HepG2 (cell line): ENCODE data around the gene TRNP1. TPM values are rescaled to one million over a fixed set of nuclear protein-coding genes. Genes with fewer than 3 reads are reported as not detected.

Experiments
- ATAC-seq: fragments of 200-7000 bp; cut with Tn5 transposase; 3 replicates; pipeline ENCODE4 v1.9.1; 2020; ENCODE audit warnings: mild to moderate bottlenecking, moderate library complexity
- BruUV-seq: library from RNA; stranded (reverse); fragments of 400-500 nt; replicated peaks from 2 replicates; lab custom pipeline; 2021; lab: Mats Ljungman, UMichigan
- CTCF ChIA-PET: fragments of 300-600 bp; formaldehyde crosslinking; extraction: SDS; loops from one replicate; lab custom pipeline; 2021; ENCODE audit warnings: low total read pairs, inconsistent platforms, low intra/inter-chr PET ratio; lab: Yijun Ruan, JAX
- POLR2A ChIA-PET: fragments of 350-600 bp; sonication (Branson Sonifier 250); formaldehyde crosslinking; loops from one replicate; lab custom pipeline; 2020; ENCODE audit warnings: antibody characterized with exemption, inconsistent platforms; lab: Yijun Ruan, JAX
- DNase-seq: peaks from one replicate; pipeline ENCODE4 v3.0.0-alpha.2; 2015; ENCODE audit warnings: low spot score
- FAIRE-seq: peaks from 3 replicates; lab custom pipeline; 2011; peaks lifted over from hg19 to GRCh38; lab: Jason Lieb, UNC
- H2AFZ ChIP-seq: one replicate; pipeline ENCODE4 v1.6.1; 2011; ENCODE audit warnings: low read length, inconsistent platforms
- H3K27ac ChIP-seq: fragments of 300-600 bp; 3 replicates; pipeline ENCODE4 v1.8.0; 2011; ENCODE audit warnings: mixed run types, mild to moderate bottlenecking, mixed read lengths, low read length, inconsistent platforms; ENCODE audit not compliant: insufficient read depth; ENCODE audit errors: extremely low read length
- H3K27me3 ChIP-seq, 2 experiments: fragments of 200-600 bp in 1 of 2; 2 replicates in 1 of 2; 3 replicates in 1 of 2; pipeline versions ENCODE4 v1.6.0 to v1.8.0; 2011; ENCODE audit warnings: low read length in 2 of 2, mild to moderate bottlenecking in 2 of 2, moderate library complexity in 2 of 2, inconsistent platforms in 1 of 2; ENCODE audit not compliant: insufficient read depth in 2 of 2, control insufficient read depth in 1 of 2
- H3K36me3 ChIP-seq, 2 experiments: fragments of 200-600 bp in 1 of 2; replicated peaks in 1 of 2; 2 replicates in 1 of 2; 3 replicates in 1 of 2; pipeline versions ENCODE4 v1.5.1 to v1.8.0; 2011; ENCODE audit warnings: low read length in 2 of 2, inconsistent platforms in 1 of 2; ENCODE audit not compliant: insufficient read depth in 2 of 2, control insufficient read depth in 1 of 2
- H3K4me1 ChIP-seq: 2 replicates; pipeline ENCODE4 v1.5.1; 2012; ENCODE audit warnings: low read length, inconsistent platforms; ENCODE audit not compliant: insufficient read depth
- H3K4me2 ChIP-seq: 2 replicates; pipeline ENCODE4 v1.6.0; 2011; ENCODE audit warnings: low read depth, low read length, inconsistent platforms
- H3K4me3 ChIP-seq, 3 experiments: fragments of 200-600 bp in 1 of 3; sonication (generic), shearing (Covaris generic) in 1 of 3; replicated peaks in 1 of 3; 2 replicates each; pipeline ENCODE4 v1.5.1; 2011 to 2016; ENCODE audit warnings: low read length in 3 of 3, inconsistent platforms in 2 of 3, low read depth in 2 of 3, mild to moderate bottlenecking in 2 of 3, control low read depth in 1 of 3, mixed read lengths in 1 of 3; ENCODE audit not compliant: insufficient read depth in 1 of 3
- H3K79me2 ChIP-seq: one replicate; pipeline ENCODE4 v1.6.1; 2011; ENCODE audit warnings: low read length, inconsistent platforms; ENCODE audit not compliant: insufficient read depth
- H3K9ac ChIP-seq: 2 replicates; pipeline ENCODE4 v1.6.0; 2011; ENCODE audit warnings: mild to moderate bottlenecking, low read depth, low read length, inconsistent platforms; ENCODE audit not compliant: insufficient read depth
- H3K9me3 ChIP-seq: 2 replicates; pipeline ENCODE4 v1.5.1; 2012; ENCODE audit warnings: mild to moderate bottlenecking, low read length
- H4K20me1 ChIP-seq: 2 replicates; pipeline ENCODE4 v1.6.0; 2011; ENCODE audit warnings: inconsistent platforms, mild to moderate bottlenecking, low read length, moderate library complexity; ENCODE audit not compliant: insufficient read depth
- ADNP ChIP-seq: sonication (generic); formaldehyde crosslinking; IDR thresholded peaks from 2 replicates; pipeline ENCODE4 v1.4.0; 2020; ENCODE audit warnings: missing genetic modification reagents
- BCL6 ChIP-seq: IDR thresholded peaks from 2 replicates; pipeline ENCODE4 v1.6.1; 2016; ENCODE audit warnings: missing genetic modification reagents, missing compliant biosample characterization
- CAMTA2 ChIP-seq: sonication (generic); formaldehyde crosslinking; IDR thresholded peaks from 2 replicates; pipeline ENCODE4 v1.4.0; 2020; ENCODE audit warnings: mild to moderate bottlenecking, missing genetic modification reagents, borderline replicate concordance
- ELF3 ChIP-seq: IDR thresholded peaks from 2 replicates; pipeline ENCODE4 v1.6.1; 2016; ENCODE audit warnings: missing genetic modification reagents, missing compliant biosample characterization
- FOXA3 ChIP-seq: IDR thresholded peaks from 2 replicates; pipeline ENCODE4 v1.6.1; 2016; ENCODE audit warnings: missing genetic modification reagents, missing compliant biosample characterization
- GATA4 ChIP-seq: sonication (generic); IDR thresholded peaks from 2 replicates; pipeline ENCODE4 v1.6.1; 2016; ENCODE audit warnings: antibody characterized with exemption, low read depth, borderline replicate concordance
- HMG20A ChIP-seq: IDR thresholded peaks from 2 replicates; pipeline ENCODE4 v1.6.1; 2016; ENCODE audit warnings: borderline replicate concordance
- HNRNPLL ChIP-seq: fragments of 200-400 bp; formaldehyde crosslinking; IDR thresholded peaks from 2 replicates; pipeline ENCODE4 v1.6.1; 2017; ENCODE audit warnings: mild to moderate bottlenecking, low read depth, low read length; ENCODE audit not compliant: poor library complexity, severe bottlenecking
- KDM5B ChIP-seq: sonication (generic); formaldehyde crosslinking; IDR thresholded peaks from 2 replicates; pipeline ENCODE4 v1.4.0; 2020; ENCODE audit warnings: missing genetic modification reagents, mild to moderate bottlenecking, borderline replicate concordance
- KLF15 ChIP-seq: sonication (generic); formaldehyde crosslinking; IDR thresholded peaks from 2 replicates; pipeline ENCODE4 v1.8.1; 2023; ENCODE audit warnings: borderline replicate concordance, mild to moderate bottlenecking, inconsistent platforms, missing genetic modification reagents, mixed read lengths
- MAFG ChIP-seq: sonication (generic); formaldehyde crosslinking; IDR thresholded peaks from 2 replicates; pipeline ENCODE4 v1.5.1; 2020; ENCODE audit warnings: mild to moderate bottlenecking, missing genetic modification reagents
- NCOR1 ChIP-seq: fragments of 200-600 bp; sonication (generic); IDR thresholded peaks from 2 replicates; pipeline ENCODE4 v1.7.0; 2017; ENCODE audit warnings: antibody characterized with exemption, low read length, borderline replicate concordance
- PTBP1 ChIP-seq: fragments of 200-400 bp; formaldehyde crosslinking; IDR thresholded peaks from 2 replicates; pipeline ENCODE4 v1.6.1; 2018; ENCODE audit warnings: low read length, low read depth; ENCODE audit not compliant: poor library complexity, severe bottlenecking
- RARA ChIP-seq: IDR thresholded peaks from 2 replicates; pipeline ENCODE4 v1.6.1; 2016; ENCODE audit warnings: missing genetic modification reagents, missing compliant biosample characterization
- RXRB ChIP-seq: IDR thresholded peaks from 2 replicates; pipeline ENCODE4 v1.6.1; 2016; ENCODE audit warnings: borderline replicate concordance, missing genetic modification reagents, missing compliant biosample characterization
- SNAPC2 ChIP-seq: sonication (generic); formaldehyde crosslinking; IDR thresholded peaks from 2 replicates; pipeline ENCODE4 v1.8.1; 2022; ENCODE audit warnings: mild to moderate bottlenecking, missing genetic modification reagents
- YEATS2 ChIP-seq: sonication (generic); formaldehyde crosslinking; IDR thresholded peaks from 2 replicates; pipeline ENCODE4 v1.4.0; 2020; ENCODE audit warnings: missing genetic modification reagents, borderline replicate concordance
- ZFP41 ChIP-seq: sonication (generic); formaldehyde crosslinking; IDR thresholded peaks from 2 replicates; pipeline ENCODE4 v1.4.0; 2020; ENCODE audit warnings: mild to moderate bottlenecking, missing genetic modification reagents, borderline replicate concordance
- ZGPAT ChIP-seq: IDR thresholded peaks from 2 replicates; pipeline ENCODE4 v1.6.1; 2016; ENCODE audit warnings: mild to moderate bottlenecking
- ZNF230 ChIP-seq: sonication (generic); formaldehyde crosslinking; IDR thresholded peaks from 2 replicates; pipeline ENCODE4 v1.4.0; 2020; ENCODE audit warnings: mild to moderate bottlenecking, missing genetic modification reagents
- ZNF720 ChIP-seq: sonication (generic); formaldehyde crosslinking; IDR thresholded peaks from 2 replicates; pipeline ENCODE4 v1.4.0; 2020; ENCODE audit warnings: missing genetic modification reagents
- ZNF747 ChIP-seq: sonication (generic); formaldehyde crosslinking; IDR thresholded peaks from 2 replicates; pipeline ENCODE4 v1.8.1; 2023; ENCODE audit warnings: missing genetic modification reagents, mild to moderate bottlenecking, borderline replicate concordance
- ZSCAN21 ChIP-seq: sonication (generic); formaldehyde crosslinking; IDR thresholded peaks from 2 replicates; pipeline ENCODE4 v1.8.0; 2022; ENCODE audit warnings: mild to moderate bottlenecking, missing genetic modification reagents, moderate library complexity, borderline replicate concordance
- WGBS: methylation state at CpG from one replicate; pipeline ENCODE4 v1.1.6; 2017; ENCODE audit warnings: low lambda C conversion rate; 5-methylcytosine and 5-hydroxymethylcytosine counted together
- in situ Hi-C: cut with HindIII; loops from 2 replicates; pipeline ENCODE4 v1.10.0; 2017; ENCODE audit warnings: low pct_unique_long_range_greater_than_20kb; ENCODE audit not compliant: extremely low pct_ligation_motif_present
- intact Hi-C: fragments of 100-400 bp; cut with micrococcal nuclease; formaldehyde crosslinking; loops from one replicate; pipeline ENCODE4 v1.10.0; 2022; ENCODE audit not compliant: unreplicated experiment
- polyA plus RNA-seq, 8 experiments: library from polyadenylated mRNA; depleted of rRNA in 3 of 8; stranded (reverse) in 7 of 8; unstranded in 1 of 8; fragments of >200 nt; fragmentation: Illumina TruSeq in 4 of 8; extraction: Trizol in 4 of 8; gene quantifications; 2 replicates each; pipeline versions ENCODE4 v1.2.1 to v1.2.3, GENCODE V29; 2011 to 2016; ENCODE audit warnings: low read depth in 4 of 8, missing spikeins in 1 of 8, mixed read lengths in 1 of 8; ENCODE audit not compliant: insufficient read depth in 1 of 8
- total RNA-seq, 5 experiments: library from RNA; depleted of rRNA; stranded (reverse); fragments of >200 nt; fragmentation: Illumina TruSeq; extraction: Trizol; gene quantifications; 2 replicates each; pipeline ENCODE4 v1.2.3, GENCODE V29; 2016; ENCODE audit warnings: low read depth in 1 of 5
- TF ChIP-seq, protein P1 (sequence below): sonication (generic); formaldehyde crosslinking; IDR thresholded peaks from 2 replicates; pipeline ENCODE4 v1.5.1; 2020; ENCODE audit warnings: missing genetic modification reagents, mild to moderate bottlenecking, borderline replicate concordance

TRNP1 gene
- total and polyA plus RNA-seq, 2 of the 13 experiments (the other 11 are each of a cell fraction or from before 2014, with no cell fraction given), result 42.0 to 158 TPM

DNA sequence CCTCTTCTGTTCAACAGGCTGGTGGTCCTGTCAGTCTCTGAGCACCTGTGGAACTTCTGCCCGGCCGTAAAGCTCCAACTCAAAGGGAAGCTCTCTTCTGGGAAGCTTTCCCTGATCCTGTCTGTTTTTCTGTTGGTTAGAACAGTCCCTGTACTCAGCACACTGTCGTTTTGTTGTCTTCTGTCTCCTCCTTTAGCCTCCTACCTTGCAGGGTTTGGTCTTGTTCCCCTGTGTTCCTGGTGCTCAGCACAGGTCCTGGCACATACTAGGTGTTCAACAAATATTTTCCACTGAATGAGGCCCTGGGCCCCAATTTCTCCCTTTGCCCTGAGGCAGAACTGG, 32.9 kb upstream of the TRNP1 start:
- no peak for FAIRE-seq
- no TSS peak for BruUV-seq
- Histone ChIP-seq H2AFZ (no peak overlapping the region), H3K36me3 (no peaks in the 10 kb centered on the region), H3K27me3 (no peaks in the 10 kb centered on the region; a peak in 1 of 5 replicates), H3K4me3 (peak overlapping the region; percentile 82 to 93 (median 88); a peak in 5 of 6 replicates), H3K27ac (no peak overlapping the region), H4K20me1 (no peaks in the 10 kb centered on the region), H3K79me2 (no peaks in the 10 kb centered on the region), H3K4me2 (peak overlapping the region; percentile 76), H3K4me1 (peaks cover 72% of the 10 kb centered on the region), H3K9ac (peak overlapping the region; percentile 79; the same call in 1 of the 2 replicates), H3K9me3 (no peaks in the 10 kb centered on the region)
- CTCF ChIA-PET, result no interaction called here
- intact Hi-C loops (loop anchor here (10.0 kb wide), 2 partner anchors 84 to 134 kb away; no protein-coding TSS in a partner anchor), in situ Hi-C loops (loop anchor here (5.0 kb wide), 1 partner anchor 37 kb away; no protein-coding TSS in a partner anchor)
- POLR2A ChIA-PET, result interaction anchor here (1.0 to 5.3 kb wide), 11 partner anchors 10 to 96 kb away, joined by 3 to 63 read pairs (median 5); partner anchors contain the start of genes GPATCH3, GPN2, NR0B2 and TRNP1
- 2% methylated on average over 3 of the region's 3 CpGs for WGBS
- DNase-seq, result no peak
- ATAC-seq, result peak; percentile 53
- TF ChIP-seq NCOR1 (no peak), HMG20A (CRISPR knock-in tag) (no peak), CAMTA2 (CRISPR knock-in tag) (no peak), PTBP1 (no peak), BCL6 (CRISPR knock-in tag) (0 out of 2 replicates have a peak, but pooled peaks have one; percentile 5), ADNP (no peak), MAFG (CRISPR knock-in tag) (no peak), ZNF230 (CRISPR knock-in tag) (no peak), ZSCAN21 (CRISPR knock-in tag) (0 out of 2 replicates have a peak, but pooled peaks have one; percentile 22), ZGPAT (CRISPR knock-in tag) (0 out of 2 replicates have a peak, but pooled peaks have one; percentile 8), RARA (CRISPR knock-in tag) (0 out of 2 replicates have a peak, but pooled peaks have one; percentile 2), ZFP41 (CRISPR knock-in tag) (0 out of 2 replicates have a peak, but pooled peaks have one; percentile 20), ZNF720 (no peak), YEATS2 (no peak), KLF15 (CRISPR knock-in tag) (no peak), ELF3 (CRISPR knock-in tag) (no peak), HNRNPLL (no peak), FOXA3 (no peak), GATA4 (no peak), KDM5B (CRISPR knock-in tag) (no peak), ZNF747 (0 out of 2 replicates have a peak, but pooled peaks have one; percentile 36), RXRB (CRISPR knock-in tag) (0 out of 2 replicates have a peak, but pooled peaks have one; percentile 1), SNAPC2 (CRISPR knock-in tag) (no peak)
- TF ChIP-seq, protein P1, sequence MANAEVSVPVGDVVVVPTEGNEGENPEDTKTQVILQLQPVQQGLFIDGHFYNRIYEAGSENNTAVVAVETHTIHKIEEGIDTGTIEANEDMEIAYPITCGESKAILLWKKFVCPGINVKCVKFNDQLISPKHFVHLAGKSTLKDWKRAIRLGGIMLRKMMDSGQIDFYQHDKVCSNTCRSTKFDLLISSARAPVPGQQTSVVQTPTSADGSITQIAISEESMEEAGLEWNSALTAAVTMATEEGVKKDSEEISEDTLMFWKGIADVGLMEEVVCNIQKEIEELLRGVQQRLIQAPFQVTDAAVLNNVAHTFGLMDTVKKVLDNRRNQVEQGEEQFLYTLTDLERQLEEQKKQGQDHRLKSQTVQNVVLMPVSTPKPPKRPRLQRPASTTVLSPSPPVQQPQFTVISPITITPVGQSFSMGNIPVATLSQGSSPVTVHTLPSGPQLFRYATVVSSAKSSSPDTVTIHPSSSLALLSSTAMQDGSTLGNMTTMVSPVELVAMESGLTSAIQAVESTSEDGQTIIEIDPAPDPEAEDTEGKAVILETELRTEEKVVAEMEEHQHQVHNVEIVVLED (CRISPR knock-in tag), result peak; percentile 8; the same call in 1 of the 2 replicates
